Dedifferentiated amniotic fluid mesenchymal stem cell (primary cell): ENCODE measurements around the gene FRMPD1.

Source experiments
- DNase-seq: peaks from one replicate; pipeline ENCODE4 v3.0.0-alpha.2; 2016; ENCODE audit errors: extremely low spot score

Gene FRMPD1

DNA sequence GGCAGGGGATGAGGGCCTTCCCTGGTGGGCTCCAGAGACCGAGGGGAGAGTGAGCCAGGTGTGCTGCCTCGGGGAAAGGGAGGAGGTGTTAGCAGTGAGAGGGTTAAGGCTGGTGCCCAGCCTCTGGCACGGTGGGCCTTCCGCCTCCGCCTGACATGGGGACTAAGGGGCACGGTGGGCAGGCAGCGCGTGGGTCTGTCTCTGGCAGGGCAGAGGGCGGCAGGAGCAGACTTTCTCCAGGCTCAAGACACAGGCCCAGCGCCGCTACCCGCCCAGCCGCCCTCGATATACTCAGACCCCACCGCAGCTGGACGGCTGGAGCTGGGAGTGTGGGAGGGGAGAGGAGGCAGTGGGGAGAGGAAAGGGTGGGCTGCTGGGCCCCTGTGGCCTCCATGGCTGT, 14.9 kb upstream of the FRMPD1 start:
- no peak for DNase-seq

DNA sequence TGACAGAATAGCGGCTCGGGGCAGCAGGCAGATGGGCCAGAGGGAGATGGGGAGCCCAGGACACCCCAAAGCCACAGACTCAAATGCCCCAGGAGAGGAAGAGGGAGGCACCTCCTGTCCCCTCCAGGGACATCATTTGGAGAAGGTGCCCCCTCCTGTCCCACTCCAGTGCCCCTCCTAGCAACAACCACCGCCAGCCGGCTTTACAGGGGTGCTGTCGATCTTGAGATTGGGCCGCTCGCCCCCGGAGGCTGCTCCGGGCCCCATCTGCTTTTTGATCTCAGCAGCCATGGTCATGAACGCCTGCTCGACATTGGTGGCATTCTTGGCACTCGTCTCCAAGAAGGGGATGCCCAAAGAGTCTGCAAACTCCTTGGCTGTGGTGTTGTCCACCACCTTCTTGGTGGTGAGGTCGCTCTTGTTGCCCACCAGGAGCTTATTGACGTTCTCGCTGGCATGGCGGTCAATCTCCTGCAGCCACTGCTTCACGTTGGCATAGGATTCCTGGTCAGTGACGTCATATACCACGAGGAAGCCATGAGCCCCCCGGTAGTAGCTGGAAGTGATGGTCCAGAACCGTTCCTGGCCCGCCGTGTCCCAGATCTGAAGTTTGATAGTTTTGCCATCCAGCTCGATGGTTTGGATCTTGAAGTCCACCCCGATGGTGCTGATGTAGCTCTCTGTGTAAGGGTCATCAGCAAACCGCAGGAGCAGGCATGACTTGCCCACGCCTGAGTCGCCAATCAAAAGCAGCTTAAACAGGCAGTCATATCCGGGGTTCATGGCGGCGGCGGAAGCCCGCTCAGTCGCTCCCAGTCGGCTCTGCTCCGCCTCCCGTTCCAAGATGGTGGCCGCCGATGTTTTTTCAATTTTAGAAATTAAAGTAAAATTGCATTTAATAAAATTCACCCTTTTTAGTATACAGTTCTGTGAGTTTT, 14.0 kb upstream of the FRMPD1 start:
- no peak for DNase-seq

DNA sequence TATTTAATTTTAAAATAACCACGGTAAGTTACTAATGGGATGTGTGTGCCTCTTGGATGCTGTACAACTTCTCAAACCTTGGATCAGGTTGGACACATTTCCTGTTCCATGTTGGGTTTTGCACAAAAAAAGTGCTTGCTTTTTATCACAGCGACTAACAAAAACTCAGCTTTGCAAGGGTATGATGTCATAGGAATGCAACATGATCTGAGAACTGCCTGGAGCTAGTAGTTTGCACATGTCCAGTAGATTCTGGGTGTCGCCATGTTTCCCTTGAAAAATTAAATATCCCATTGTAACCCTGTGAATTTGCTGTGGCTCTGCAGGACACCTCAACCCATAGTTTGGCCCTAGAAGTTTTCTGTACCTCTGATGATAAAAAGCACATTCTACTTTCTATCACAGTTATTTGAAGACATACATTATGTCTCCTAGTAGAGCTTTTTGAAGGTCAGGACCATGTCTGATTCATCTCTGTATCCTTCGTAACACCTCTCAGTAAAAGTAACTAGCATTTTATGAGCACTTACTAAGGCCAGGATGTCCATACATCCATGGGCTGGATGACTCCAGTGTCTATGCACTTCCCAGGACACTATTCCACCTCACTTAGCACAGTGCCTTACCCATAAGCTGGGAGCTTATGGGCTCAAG, 11.5 kb upstream of the FRMPD1 start:
- DNase-seq: peak; percentile 34

DNA sequence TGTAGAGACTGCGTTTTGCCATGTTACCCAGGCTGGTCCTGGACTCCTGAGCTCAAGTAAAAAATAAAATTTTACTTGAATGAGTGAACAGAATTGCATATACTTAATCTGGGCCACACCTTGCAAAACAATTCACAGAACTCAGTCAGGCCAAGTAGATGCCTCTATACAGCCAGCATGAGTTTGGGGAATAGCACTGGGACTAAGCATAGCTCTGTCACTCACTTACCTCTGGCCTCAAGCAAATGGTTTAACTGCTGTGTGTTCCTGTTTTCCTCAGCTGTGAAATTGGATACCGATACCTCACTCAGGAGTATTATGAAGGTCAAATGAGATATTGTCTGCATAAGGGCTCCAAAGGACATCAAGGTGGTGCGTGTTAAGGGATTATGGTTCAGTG, 10.9 kb upstream of the FRMPD1 start:
- no peak for DNase-seq

DNA sequence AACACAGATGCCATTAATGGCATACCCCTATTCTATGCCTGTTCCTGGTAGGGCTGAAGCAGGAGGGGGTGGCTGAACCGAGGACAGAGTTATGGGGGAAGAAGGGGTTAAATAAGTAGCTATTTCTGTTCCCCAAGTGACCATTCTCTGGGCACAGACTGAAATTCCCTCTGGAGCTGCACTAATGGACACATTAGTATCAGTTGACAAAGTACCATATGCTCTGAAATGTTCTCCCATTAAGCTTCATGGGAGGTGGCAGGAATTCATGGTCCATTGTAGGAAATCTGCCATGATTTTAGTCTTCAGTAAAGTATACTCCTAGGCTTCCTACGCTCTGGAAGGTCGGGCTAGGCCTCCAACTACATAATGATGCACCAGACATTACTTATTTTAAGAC, 10.5 kb upstream of the FRMPD1 start:
- DNase-seq: no peak

DNA sequence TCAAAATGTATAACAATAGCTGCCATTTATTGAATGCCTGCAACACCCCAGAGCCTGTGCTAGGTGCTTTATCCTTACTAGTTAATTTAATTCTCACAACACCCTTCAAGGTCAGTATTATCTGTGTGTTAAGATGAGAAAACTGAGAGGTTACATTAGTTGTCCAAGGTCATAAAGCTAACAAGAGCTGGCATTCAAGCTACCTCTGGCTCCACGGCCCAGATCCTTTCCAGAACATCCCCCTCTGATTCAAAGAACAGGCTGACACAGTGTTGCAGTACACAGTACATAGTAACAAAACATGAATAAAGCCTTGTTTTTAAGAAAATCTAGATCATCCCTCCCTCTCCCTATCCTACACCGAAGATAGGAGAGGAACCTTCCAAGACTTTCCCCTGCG, 9.4 kb upstream of the FRMPD1 start:
- no peak for DNase-seq

DNA sequence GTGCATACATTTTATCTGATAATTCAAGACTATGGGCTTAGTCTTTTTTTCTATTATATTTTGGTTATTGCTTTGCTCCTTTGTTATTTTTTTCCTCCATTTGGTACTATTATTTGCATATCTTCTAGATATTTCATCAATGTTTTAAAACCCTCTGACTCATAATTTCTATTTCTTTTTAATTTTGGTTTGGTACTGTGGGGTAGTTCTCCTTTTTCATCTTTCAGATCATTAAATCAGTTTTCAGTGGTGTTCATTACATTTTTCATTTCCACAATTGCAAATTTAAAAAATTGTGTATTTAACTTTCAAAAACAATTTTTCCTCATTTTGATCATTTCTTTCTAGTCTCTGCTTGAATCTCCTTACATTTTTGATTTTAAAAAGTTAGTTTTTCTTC, 7.5 kb upstream of the FRMPD1 start:
- no peak for DNase-seq

DNA sequence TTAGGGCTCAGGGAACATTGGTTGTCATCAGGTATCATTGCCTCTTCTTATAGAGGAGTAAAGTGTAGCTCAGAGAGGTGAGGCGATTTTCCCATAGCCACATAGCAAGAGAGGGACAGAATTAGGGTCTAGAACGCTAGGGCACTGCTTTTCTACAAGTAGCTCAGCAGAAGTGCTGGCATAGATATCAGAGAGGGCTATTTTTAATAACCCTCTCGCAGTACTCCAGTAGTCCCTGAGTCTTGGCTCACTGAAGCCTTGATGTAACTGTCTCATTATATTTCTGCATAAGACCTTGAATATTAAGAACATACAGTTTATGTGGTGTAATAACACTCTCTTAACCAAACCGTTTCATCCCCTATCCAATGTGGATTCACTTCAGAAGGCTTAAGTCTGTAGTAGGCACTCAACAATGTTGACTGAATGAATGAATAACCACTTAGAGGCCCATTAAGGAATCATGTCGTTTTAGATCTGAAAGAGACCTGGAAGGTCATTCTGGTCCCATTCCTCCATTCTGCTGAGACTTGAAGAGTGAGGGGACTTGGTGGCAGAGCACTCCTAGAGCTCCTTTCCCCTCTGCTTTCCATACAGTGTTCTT, 4.7 kb upstream of the FRMPD1 start:
- no peak for DNase-seq

DNA sequence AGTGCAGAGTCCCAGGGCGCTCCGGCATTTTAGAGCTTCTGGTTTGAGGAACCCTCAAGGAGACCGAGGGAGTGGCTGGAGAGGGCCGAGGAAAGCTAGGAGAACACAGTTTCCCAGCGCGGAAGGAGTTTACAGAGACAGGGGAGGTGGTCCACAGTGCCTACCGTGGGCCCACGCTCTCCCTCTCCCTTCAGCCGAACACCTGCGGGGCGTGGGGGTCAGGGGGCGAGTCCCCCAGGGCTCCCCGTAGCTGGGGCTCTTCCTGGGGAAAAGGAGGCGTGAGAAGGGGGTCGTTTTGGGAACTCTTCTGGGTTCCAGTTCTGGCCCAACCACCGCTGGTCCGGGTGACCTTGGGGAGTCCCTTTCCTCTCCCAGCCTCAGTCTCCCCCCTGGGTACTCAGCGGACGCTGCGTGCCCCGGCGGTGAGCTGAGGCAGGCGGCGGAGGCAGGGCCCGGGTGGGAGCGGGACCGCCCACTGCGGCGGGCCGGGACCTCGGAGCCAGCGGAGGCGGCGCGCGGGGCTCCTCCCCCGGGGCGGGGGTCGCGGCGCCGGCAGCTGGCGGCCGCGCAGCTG, 368 bp upstream of the FRMPD1 start:
- no peak for DNase-seq

DNA sequence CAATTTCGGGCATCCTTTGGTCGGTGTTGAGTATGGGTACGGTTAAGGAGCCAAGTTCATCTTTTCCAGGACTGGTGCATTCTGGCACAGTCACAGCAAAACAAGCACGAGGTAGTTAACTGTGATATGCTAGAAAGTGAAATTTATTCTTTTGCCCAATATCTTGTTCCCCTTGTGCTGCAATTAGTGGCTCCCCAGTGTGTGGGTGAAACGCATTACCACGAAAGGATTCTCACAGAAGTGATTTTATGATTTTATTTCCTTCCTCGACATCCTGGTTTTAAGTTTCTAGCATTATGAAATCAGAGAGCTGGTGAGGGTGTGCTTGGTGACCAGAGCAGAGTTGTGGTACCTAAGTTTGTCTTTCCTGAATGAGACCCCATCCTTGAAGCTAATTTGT, 1.5 kb downstream of the FRMPD1 start:
- DNase-seq: no peak

DNA sequence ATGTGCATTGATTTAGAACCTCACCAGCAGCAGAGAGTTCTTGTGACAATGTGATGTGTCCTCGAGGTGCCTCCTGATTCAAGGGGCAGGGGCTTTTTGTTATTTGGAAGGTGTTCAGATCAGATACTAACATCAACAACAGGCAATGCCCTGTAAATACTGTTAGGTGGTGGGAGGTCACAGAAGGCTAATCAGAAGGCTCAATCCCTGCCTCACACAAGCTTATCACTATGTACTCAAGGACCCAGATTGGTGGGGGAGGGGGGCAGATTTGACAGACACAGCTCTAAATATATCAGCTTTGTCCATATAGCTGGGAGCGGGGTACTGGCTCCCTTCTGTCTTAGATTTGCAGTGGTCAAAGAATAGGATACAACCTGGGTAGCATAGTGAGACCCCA, 2.6 kb downstream of the FRMPD1 start:
- DNase-seq: no peak

DNA sequence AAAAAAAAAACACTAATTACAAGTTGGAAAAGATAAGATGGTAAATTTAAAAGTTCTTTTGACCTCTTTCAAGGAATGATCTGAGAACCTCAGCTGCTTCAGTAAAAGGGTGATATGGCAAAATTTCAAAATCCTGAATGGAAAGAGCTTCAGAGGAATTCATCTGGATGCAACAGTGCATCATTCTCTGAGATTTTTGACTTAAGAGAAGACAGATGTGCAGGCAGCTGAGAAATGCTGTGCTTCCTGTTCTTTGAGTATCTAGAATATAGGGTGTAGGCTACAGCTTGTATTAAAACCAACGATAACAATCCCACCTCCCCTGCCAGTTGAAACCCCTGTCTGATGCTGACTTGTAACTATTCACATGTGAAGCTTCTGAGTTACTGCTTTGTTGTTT, 6.2 kb downstream of the FRMPD1 start:
- no peak for DNase-seq

DNA sequence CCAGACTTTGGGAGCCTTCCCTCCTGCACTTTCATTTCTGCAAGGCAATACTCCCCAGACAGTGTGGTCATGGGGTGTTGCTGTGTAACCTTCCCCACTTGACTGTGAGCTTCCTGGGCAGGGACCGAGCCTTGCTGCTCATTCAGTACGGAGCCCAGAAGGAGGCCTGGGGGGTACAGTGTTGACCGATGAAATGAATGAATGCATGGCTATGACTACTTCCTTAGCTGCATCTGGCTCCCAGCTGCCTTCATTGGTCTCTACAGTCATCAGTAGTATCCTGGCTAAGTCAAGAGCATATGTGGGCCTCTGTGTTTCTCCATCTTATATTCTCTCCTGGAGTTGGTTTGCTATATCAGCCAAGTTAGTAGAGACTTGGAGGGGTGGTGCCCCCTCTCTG, 9.9 kb downstream of the FRMPD1 start:
- no peak for DNase-seq

DNA sequence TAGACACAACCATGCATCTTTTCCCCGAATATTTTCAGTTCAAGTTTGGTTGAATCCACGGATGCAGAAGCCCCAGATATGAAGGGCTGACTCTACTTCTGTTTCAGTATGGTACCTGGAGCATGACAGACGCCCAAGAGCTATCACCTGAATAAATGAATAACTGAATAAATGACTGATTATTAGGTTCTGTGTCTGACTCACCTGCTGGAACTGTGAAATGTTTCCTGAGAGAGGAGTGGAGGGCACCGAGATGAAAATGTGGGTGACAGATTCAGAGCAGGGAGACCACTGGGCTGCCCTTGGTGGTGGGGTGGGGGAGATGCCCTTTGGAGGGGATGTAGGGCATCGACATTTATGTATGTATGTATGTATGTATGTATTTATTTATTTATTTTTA, 13.2 kb downstream of the FRMPD1 start:
- DNase-seq: no peak

DNA sequence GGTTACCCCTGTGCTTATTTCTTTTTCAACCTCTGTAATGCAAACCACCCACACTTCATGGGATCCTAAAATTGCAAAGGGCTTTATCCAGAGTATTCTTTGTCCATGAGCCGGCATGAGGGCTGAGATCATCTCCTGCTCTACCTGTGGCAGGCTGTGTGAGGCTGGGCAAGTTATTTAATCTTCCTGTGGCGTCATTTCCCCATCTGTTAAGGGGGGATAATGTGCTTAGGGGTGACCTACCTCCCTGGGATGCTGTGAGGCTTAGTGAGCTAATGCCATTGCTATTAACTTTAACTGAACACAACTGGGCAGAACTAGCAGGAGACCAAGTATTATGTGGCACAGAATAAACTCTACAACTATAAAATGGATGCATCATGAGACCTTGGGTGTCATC, 17.0 kb downstream of the FRMPD1 start:
- DNase-seq: no peak

DNA sequence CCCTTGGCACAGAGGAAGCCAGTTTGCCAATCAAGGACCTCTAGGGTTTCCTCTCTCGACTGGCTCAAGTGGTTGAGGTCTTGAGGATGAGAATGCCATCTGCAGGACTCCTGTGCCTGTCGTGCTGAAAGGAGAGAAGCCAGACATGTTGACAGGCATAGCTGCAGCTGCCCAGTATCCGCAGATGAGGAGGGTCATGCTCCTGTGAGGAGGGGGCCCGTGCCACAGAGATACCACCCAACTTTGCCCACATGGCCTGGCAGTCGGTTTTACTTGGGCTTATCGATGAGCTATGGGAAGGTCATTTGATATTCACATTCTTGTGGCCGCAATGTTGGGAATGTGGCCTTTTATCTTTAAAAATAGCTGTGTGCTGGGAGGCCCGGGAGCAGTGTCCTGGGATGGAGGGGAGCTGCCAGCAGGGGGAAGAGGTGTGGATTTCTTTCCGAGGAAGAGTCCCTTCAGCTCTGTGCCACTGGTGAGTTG, 17.4 kb downstream of the FRMPD1 start:
- DNase-seq: no peak

DNA sequence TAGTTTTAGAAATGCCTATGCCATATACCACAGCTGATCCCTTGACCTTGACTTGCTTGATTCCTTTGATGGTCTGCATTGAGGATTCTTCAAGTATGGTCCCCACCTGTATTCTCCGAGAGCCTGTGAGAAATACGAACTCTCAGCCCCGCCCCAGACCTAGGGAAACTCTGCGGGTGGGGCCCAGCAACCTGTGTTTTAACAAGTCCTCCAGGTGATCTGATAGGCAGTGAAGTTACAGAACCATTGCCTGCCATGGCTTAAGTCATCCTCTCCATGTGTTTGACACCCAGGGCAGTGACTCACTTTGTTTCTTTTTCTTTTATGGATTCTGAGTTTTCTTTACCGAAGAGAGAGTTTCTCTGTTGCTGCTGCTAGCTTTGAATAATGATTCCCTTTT, 18.5 kb downstream of the FRMPD1 start:
- no peak for DNase-seq

DNA sequence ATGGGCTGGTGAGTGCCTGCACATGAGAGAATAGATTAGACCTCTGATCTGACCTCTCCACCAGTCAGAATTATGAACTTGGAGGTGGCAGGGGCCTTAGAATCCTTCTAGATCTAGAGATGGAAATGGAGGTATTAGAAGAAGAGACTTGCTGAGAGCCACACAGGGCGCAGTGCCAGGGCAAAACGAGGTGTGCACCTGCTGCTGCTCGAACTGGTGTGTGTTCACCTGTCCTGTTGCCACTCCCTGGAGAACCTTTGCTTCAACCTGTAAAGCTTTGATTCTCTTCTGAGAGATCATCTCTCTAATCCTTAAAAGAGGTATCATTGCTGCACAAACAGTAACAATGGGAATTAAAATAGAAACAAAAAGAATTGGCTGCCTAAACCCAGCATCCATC, 24.9 kb downstream of the FRMPD1 start:
- no peak for DNase-seq

DNA sequence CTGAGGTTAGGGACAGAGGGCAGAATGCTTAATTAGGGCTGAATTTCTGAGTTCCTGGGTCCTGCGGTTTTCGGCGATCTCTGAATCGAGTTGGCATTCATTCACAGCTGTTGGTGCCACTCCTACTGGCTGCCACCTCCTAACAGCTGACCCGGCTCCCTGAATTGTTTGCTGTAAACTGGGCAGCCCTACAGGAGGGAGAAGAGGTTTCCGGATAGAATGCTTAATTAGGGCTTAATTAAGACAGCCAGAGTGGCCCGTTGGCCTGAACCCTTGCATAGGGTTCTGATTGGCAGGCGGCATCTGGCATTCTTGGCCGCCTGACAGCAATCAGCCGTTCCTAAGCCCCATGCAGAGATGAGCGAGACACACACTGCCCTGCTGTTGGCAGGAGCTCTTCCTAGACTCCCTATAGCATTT, 25.7 kb downstream of the FRMPD1 start:
- no peak for DNase-seq

DNA sequence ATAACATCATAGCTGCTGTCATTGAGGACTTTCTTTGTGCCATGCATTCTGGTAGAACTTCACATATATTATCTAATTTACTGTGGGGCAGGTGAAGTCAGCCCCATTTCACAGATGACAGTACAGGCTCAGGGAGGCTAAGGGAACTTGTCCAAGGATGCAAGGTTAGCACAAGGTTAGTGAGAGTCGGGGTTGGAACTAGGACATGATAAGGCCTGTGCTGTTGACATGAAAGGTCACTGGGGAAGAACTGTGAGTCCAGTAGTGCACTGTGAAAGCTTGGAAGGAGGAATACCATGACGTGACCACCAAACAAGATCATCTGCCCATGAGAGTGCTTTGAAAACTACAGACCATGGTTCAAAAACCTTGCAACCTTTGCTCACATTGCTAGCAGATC, 26.7 kb downstream of the FRMPD1 start:
- no peak for DNase-seq

DNA sequence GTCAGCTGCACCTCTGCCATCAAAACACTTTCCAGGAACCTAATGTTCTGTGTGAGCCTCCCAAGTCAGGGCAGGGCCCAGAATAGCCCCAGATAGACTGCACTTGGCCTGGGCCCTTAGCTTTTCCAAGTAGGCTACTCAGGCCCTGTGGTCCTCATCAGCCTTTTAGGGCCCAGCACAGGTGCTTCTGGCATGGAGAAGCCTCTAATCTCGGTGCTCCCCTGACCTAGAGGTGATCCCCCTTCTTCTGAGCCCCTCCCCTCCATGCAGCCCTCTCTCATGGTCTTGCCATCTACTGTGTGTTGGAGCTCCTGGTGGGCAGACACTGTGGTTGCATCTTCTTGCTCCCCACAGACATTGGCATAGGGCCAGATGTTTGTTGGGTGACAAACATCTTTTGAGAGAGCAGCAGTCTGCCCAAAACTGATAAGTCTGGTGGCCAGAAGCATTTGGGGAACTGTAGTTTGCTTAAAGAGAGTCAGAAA, 28.1 kb downstream of the FRMPD1 start:
- no peak for DNase-seq

DNA sequence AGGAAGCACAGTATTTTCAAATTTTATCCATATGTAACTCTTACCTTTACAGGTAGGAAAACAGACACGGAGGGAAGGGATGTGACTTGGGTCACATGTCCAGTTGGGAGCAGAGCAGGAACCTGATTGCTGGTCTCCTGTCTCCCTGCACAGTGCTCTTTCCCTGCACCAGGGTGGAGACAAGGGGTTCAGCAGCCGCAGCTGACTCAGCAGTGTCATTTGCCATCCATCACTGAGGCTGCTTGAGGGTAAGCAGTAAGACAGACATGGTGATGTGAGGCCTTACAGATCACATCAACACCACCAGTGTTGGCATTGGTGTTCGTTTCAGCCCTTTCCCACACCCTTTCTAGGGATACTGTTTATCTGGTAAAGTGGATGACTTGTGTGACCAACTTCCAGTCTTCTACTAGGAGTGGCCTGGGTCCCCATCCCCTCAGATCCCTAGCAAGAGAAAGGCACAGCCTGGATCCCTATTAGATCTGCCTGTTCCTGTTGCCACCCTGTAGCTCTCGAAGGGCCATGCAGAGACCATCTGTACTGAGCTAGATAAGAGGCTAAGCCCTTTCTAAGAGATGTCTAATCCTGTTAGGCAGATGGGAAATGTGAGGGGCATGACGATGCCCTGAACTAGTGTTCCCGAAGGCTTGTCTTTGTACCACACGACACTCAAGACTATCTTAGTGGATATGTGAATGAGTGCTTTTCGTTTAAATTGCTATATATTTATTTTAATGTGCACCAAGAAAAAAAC, 29.1 kb downstream of the FRMPD1 start:
- no peak for DNase-seq
